CD14-positive monocyte (primary cell): ENCODE results near the gene REPIN1. TPM values are rescaled to one million over a fixed set of nuclear protein-coding genes. Genes with fewer than 3 reads are reported as not detected.

Experiments used
- DNase-seq, 3 donors: peaks; one replicate each; pipeline ENCODE4 v3.0.0-alpha.2; 2011 to 2022
- H2AFZ ChIP-seq: 2 replicates; pipeline ENCODE4 v1.6.0; 2012; ENCODE audit warnings: mild to moderate bottlenecking, low read depth, low read length, inconsistent platforms; ENCODE audit not compliant: insufficient read depth, poor library complexity, severe bottlenecking
- H3K27ac ChIP-seq, 2 donors: 1 replicate in 1 of 2; 2 replicates in 1 of 2; pipeline ENCODE4 v1.5.1; 2012 to 2013; ENCODE audit warnings: low read length in 2 of 2, control low read depth in 1 of 2, inconsistent platforms in 1 of 2, low read depth in 1 of 2, mild to moderate bottlenecking in 1 of 2
- H3K27me3 ChIP-seq, 2 donors: one replicate each; pipeline versions ENCODE4 v1.6.0 to v1.6.1; 2011 to 2013; ENCODE audit warnings: low read length in 2 of 2; ENCODE audit not compliant: control insufficient read depth in 2 of 2, insufficient read depth in 2 of 2
- H3K36me3 ChIP-seq, 2 donors: replicated peaks in 1 of 2; 1 replicate in 1 of 2; 2 replicates in 1 of 2; pipeline versions ENCODE4 v1.5.1 to v1.6.1; 2012 to 2013; ENCODE audit warnings: low read length in 2 of 2, control low read depth in 1 of 2, inconsistent platforms in 1 of 2, mild to moderate bottlenecking in 1 of 2; ENCODE audit not compliant: insufficient read depth in 2 of 2, control insufficient read depth in 1 of 2
- H3K4me1 ChIP-seq, 2 donors: 1 replicate in 1 of 2; 2 replicates in 1 of 2; pipeline versions ENCODE4 v1.5.1 to v1.6.1; 2012 to 2013; ENCODE audit warnings: low read length in 2 of 2, control low read depth in 1 of 2, inconsistent platforms in 1 of 2, mild to moderate bottlenecking in 1 of 2, moderate library complexity in 1 of 2; ENCODE audit not compliant: insufficient read depth in 2 of 2, control insufficient read depth in 1 of 2
- H3K4me2 ChIP-seq: replicated peaks from 2 replicates; pipeline ENCODE3; 2012; ENCODE audit warnings: low read length, moderate library complexity, mild to moderate bottlenecking; ENCODE audit not compliant: poor library complexity, severe bottlenecking; ENCODE audit errors: extremely low read depth
- H3K4me3 ChIP-seq, 3 experiments: fragments of 200-600 bp in 1 of 3; sonication (generic) in 1 of 3; replicated peaks in 1 of 3; 1 replicate in 2 of 3; 2 replicates in 1 of 3; pipeline ENCODE4 v1.5.1; 2011 to 2013; ENCODE audit warnings: low read length in 3 of 3, mild to moderate bottlenecking in 3 of 3, control low read depth in 2 of 3, low read depth in 2 of 3, inconsistent platforms in 1 of 3, moderate library complexity in 1 of 3
- H3K79me2 ChIP-seq: 2 replicates; pipeline ENCODE4 v1.6.0; 2012; ENCODE audit warnings: mild to moderate bottlenecking, control low read depth, inconsistent platforms, low read length, moderate library complexity; ENCODE audit not compliant: insufficient read depth
- H3K9ac ChIP-seq: 2 replicates; pipeline ENCODE4 v1.6.0; 2017; ENCODE audit warnings: low read length, mild to moderate bottlenecking; ENCODE audit not compliant: insufficient read depth, poor library complexity, severe bottlenecking
- H3K9me3 ChIP-seq, 2 donors: replicated peaks in 1 of 2; 1 replicate in 1 of 2; 2 replicates in 1 of 2; pipeline versions ENCODE4 v1.5.1 to v1.6.1; 2012 to 2013; ENCODE audit warnings: low read length in 2 of 2, control low read depth in 1 of 2; ENCODE audit not compliant: control insufficient read depth in 1 of 2, insufficient read depth in 1 of 2
- H4K20me1 ChIP-seq: 2 replicates; pipeline ENCODE4 v1.6.0; 2012; ENCODE audit warnings: mild to moderate bottlenecking, low read length, control low read depth, moderate library complexity; ENCODE audit not compliant: insufficient read depth
- H3K27ac Mint-ChIP-seq, 7 donors: one replicate each; pipeline ENCODE4 v1.8.0; 2020; ENCODE audit warnings: mild to moderate bottlenecking in 7 of 7, mixed read lengths in 7 of 7, moderate library complexity in 6 of 7, inconsistent platforms in 2 of 7
- H3K27me3 Mint-ChIP-seq, 3 donors: one replicate each; pipeline ENCODE4 v1.8.0; 2021 to 2022; ENCODE audit warnings: low read depth in 3 of 3, mild to moderate bottlenecking in 3 of 3, mixed read lengths in 3 of 3, moderate library complexity in 3 of 3, inconsistent platforms in 1 of 3
- H3K36me3 Mint-ChIP-seq, 2 donors: one replicate each; pipeline ENCODE4 v1.8.0; 2020; ENCODE audit warnings: mixed read lengths in 2 of 2, inconsistent platforms in 1 of 2, mild to moderate bottlenecking in 1 of 2
- H3K4me1 Mint-ChIP-seq: one replicate; pipeline ENCODE4 v1.8.0; 2020; ENCODE audit warnings: mild to moderate bottlenecking, mixed read lengths
- H3K4me3 Mint-ChIP-seq, 2 donors: one replicate each; pipeline ENCODE4 v1.8.0; 2020; ENCODE audit warnings: mild to moderate bottlenecking in 2 of 2, mixed read lengths in 2 of 2, moderate library complexity in 1 of 2
- H3K9me3 Mint-ChIP-seq, 7 donors: one replicate each; pipeline ENCODE4 v1.8.0; 2020 to 2022; ENCODE audit warnings: mixed read lengths in 7 of 7, mild to moderate bottlenecking in 6 of 7, moderate library complexity in 6 of 7, inconsistent platforms in 2 of 7
- CTCF ChIP-seq: fragments of 200-600 bp; IDR thresholded peaks from one replicate; pipeline ENCODE4 v1.8.0; 2022; ENCODE audit warnings: antibody characterized with exemption, mild to moderate bottlenecking
- WGBS: methylation state at CpG from one replicate; pipeline ENCODE4 v1.1.5; 2013; ENCODE audit warnings: missing lambda C conversion rate; ENCODE audit not compliant: insufficient coverage; 5-methylcytosine and 5-hydroxymethylcytosine counted together
- intact Hi-C, 2 donors: fragments of 100-400 bp; cut with micrococcal nuclease; formaldehyde crosslinking; loops; one replicate each; pipeline versions ENCODE4 v1.15.0 to v1.15.1; 2023
- polyA plus RNA-seq, 3 donors: library from polyadenylated mRNA; depleted of rRNA in 1 of 3; unstranded in 2 of 3; stranded (reverse) in 1 of 3; fragments of 300-500 nt in 2 of 3; fragments of >200 nt in 1 of 3; fragmentation: Illumina TruSeq in 2 of 3; gene quantifications; 1 replicate in 2 of 3; 2 replicates in 1 of 3; pipeline ENCODE4 v1.2.3, GENCODE V29; 2012 to 2021

Gene REPIN1
- polyA plus RNA-seq, 3 donors: 32.7 to 42.9 (median 39.0) TPM

DNA sequence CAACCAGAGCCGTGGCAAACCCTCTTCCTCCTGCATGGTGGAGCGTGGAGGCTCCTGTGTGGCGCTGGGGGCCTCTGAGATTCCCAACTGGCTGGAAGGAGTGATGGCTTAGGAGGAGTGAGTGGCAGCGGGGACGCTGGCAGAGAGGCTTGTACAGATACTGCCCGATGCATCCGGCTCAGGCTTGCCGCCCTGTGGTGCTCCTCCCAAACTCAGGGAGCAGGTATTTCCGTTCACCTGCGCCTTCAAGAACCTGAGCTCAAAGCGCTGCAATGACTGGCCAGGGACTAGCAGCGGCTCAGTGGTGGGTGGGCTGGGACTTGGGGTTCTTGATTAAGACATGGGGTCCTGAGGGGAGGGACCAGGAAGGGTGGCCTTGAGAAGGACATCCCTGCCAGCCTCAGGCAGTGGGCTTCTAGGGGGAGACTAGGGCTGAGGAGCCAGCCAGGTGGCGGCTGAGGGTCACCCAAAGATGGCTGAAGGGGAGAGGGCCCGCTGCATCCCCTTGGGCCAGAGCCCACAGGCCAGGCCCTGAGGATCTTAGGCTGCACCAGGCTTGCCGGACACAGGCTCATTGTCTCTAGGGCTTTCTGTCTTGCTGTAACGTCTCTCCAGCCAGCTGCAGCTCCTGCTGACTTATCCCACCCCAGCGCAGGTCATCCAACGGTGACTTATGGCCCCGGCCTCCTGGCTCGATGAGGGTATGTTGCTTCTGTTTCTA is 13.7 kb downstream of the REPIN1 start:
- H3K4me1 ChIP-seq: peaks cover 43 to 52% of the 10 kb centered on the region in 2 donors
- H3K9me3 Mint-ChIP-seq: peaks cover 0 to 1% (median 0%) of the 10 kb centered on the region in 7 donors
- no peak overlapping the region for H3K4me2 ChIP-seq
- no peaks in the 10 kb centered on the region for H3K27me3 ChIP-seq
- no peak for DNase-seq
- WGBS: 89% methylated on average over 15 of the region's 20 CpGs
- no peak overlapping the region for H3K27ac ChIP-seq
- H3K9ac ChIP-seq: no peak overlapping the region
- no peaks in the 10 kb centered on the region for H3K9me3 ChIP-seq
- intact Hi-C loops: no loop called here
- H3K4me1 Mint-ChIP-seq: peaks cover 49% of the 10 kb centered on the region
- no peak for TF ChIP-seq CTCF
- no peak overlapping the region for H3K4me3 Mint-ChIP-seq
- peaks cover 7 to 8% of the 10 kb centered on the region in 2 donors for H3K36me3 Mint-ChIP-seq
- no peak overlapping the region for H2AFZ ChIP-seq
- H3K79me2 ChIP-seq: peaks cover 49% of the 10 kb centered on the region
- no peak overlapping the region for H3K4me3 ChIP-seq
- peaks cover 0 to 1% (median 0%) of the 10 kb centered on the region in 3 donors for H3K27me3 Mint-ChIP-seq
- H3K27ac Mint-ChIP-seq: no peak overlapping the region
- peaks cover 3% of the 10 kb centered on the region for H4K20me1 ChIP-seq
- H3K36me3 ChIP-seq: no peaks in the 10 kb centered on the region

- Histone ChIP-seq H3K9me3 (no peaks in the 10 kb centered on the region), H3K4me2 (no peak overlapping the region), H3K79me2 (peaks cover 49% of the 10 kb centered on the region), H4K20me1 (peaks cover 3% of the 10 kb centered on the region), H3K4me1 (peaks cover 39 to 46% of the 10 kb centered on the region in 2 donors), H3K4me3 (no peak overlapping the region), H3K27ac (no peak overlapping the region), H3K36me3 (no peaks in the 10 kb centered on the region), H3K9ac (no peak overlapping the region), H3K27me3 (no peaks in the 10 kb centered on the region), H2AFZ (no peak overlapping the region)
- H3K27me3 Mint-ChIP-seq: peaks cover 0 to 1% (median 0%) of the 10 kb centered on the region in 3 donors
- intact Hi-C loops: no loop called here
- no peak overlapping the region for H3K27ac Mint-ChIP-seq
- H3K4me3 Mint-ChIP-seq: no peak overlapping the region
- TF ChIP-seq CTCF: no peak
- DNase-seq: no peak
- 100% methylated on average over 1 of the region's 4 CpGs for WGBS
- peaks cover 43% of the 10 kb centered on the region for H3K4me1 Mint-ChIP-seq
- H3K36me3 Mint-ChIP-seq: peaks cover 7 to 8% of the 10 kb centered on the region in 2 donors
- peaks cover 0 to 1% (median 0%) of the 10 kb centered on the region in 7 donors for H3K9me3 Mint-ChIP-seq
Measured at GRCh38 chr7:150382844-150383225, 14.2 kb downstream of the REPIN1 start.
